Mammary epithelial cell (primary cell): ENCODE measurements around the gene DDR2.

ENCODE experiments used
- EZH2 ChIP-seq: IDR thresholded peaks from 2 replicates; pipeline ENCODE4 v1.6.1; 2012; ENCODE audit warnings: low read length, inconsistent platforms, borderline replicate concordance
- TF ChIP-seq, protein P1 (sequence below), 2 donors: IDR thresholded peaks in 1 of 2; conservative IDR thresholded peaks in 1 of 2; 2 replicates each; pipeline ENCODE4 v1.5.1; 2011 to 2012; ENCODE audit warnings: inconsistent platforms in 2 of 2, low read length in 2 of 2, mild to moderate bottlenecking in 2 of 2, control low read depth in 1 of 2, low read depth in 1 of 2; ENCODE audit not compliant: insufficient read depth in 1 of 2; ENCODE audit errors: extremely low read depth in 1 of 2

GRCh38 chr1:162590101-162590500 is 42.2 kb upstream of the DDR2 start:
- TF ChIP-seq EZH2 = no peak
- TF ChIP-seq, protein P1, sequence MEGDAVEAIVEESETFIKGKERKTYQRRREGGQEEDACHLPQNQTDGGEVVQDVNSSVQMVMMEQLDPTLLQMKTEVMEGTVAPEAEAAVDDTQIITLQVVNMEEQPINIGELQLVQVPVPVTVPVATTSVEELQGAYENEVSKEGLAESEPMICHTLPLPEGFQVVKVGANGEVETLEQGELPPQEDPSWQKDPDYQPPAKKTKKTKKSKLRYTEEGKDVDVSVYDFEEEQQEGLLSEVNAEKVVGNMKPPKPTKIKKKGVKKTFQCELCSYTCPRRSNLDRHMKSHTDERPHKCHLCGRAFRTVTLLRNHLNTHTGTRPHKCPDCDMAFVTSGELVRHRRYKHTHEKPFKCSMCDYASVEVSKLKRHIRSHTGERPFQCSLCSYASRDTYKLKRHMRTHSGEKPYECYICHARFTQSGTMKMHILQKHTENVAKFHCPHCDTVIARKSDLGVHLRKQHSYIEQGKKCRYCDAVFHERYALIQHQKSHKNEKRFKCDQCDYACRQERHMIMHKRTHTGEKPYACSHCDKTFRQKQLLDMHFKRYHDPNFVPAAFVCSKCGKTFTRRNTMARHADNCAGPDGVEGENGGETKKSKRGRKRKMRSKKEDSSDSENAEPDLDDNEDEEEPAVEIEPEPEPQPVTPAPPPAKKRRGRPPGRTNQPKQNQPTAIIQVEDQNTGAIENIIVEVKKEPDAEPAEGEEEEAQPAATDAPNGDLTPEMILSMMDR (conservative IDR thresholded peaks at IDR 0.05 in 1 of 2, IDR thresholded peaks at IDR 0.05 in 1 of 2; ENCODE audit: extremely low read depth in 1 of 2, insufficient read depth in 1 of 2, low read depth in 1 of 2, low read length in 2 of 2) = no peak
